Cardiac fibroblast (primary cell): ENCODE data around the gene PDCD11.

ENCODE experiments used
- DNase-seq, 2 donors: peaks; one replicate each; pipeline versions ENCODE4 v3.0.0 to v3.0.0-alpha.2; 2010; ENCODE audit warnings: low read depth in 2 of 2
- H3K4me3 ChIP-seq, 2 donors: replicated peaks in 1 of 2; 1 replicate in 1 of 2; 2 replicates in 1 of 2; pipeline ENCODE4 v1.5.1; 2011; ENCODE audit warnings: low read depth in 2 of 2, low read length in 2 of 2, mild to moderate bottlenecking in 2 of 2, moderate library complexity in 1 of 2
- TF ChIP-seq, protein P1 (sequence below): IDR thresholded peaks from one replicate; pipeline ENCODE4 v1.5.1; 2011; ENCODE audit warnings: low read depth, mild to moderate bottlenecking, low read length, inconsistent platforms

The PDCD11 gene

DNA sequence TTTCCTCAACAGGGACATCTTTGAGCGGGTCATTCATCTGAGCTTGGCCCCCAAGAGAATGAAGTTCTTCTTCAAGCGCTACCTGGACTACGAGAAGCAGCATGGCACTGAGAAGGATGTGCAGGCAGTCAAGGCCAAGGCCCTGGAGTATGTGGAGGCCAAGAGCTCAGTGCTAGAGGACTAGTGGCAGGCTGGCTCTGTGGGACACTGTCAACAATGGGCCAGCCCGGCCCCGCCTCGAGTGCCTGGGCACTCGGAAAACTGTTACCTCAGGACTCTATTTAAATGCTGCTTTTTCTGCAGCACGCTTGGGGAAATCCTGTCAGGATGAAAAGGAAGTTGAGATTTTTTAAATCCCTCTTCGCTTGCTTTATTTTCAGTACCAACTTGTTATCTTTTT is 48.9 kb downstream of the PDCD11 start:
- H3K4me3 ChIP-seq: no peak overlapping the region
- TF ChIP-seq, protein P1, sequence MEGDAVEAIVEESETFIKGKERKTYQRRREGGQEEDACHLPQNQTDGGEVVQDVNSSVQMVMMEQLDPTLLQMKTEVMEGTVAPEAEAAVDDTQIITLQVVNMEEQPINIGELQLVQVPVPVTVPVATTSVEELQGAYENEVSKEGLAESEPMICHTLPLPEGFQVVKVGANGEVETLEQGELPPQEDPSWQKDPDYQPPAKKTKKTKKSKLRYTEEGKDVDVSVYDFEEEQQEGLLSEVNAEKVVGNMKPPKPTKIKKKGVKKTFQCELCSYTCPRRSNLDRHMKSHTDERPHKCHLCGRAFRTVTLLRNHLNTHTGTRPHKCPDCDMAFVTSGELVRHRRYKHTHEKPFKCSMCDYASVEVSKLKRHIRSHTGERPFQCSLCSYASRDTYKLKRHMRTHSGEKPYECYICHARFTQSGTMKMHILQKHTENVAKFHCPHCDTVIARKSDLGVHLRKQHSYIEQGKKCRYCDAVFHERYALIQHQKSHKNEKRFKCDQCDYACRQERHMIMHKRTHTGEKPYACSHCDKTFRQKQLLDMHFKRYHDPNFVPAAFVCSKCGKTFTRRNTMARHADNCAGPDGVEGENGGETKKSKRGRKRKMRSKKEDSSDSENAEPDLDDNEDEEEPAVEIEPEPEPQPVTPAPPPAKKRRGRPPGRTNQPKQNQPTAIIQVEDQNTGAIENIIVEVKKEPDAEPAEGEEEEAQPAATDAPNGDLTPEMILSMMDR: no peak
- no peak for DNase-seq

- H3K4me3 ChIP-seq: no peak overlapping the region
- TF ChIP-seq, protein P1: no peak
- peak; percentile 69 to 94 for DNase-seq
Observed at GRCh38 chr10:103445767-103446567, 49.5 kb downstream of the PDCD11 start.

DNA sequence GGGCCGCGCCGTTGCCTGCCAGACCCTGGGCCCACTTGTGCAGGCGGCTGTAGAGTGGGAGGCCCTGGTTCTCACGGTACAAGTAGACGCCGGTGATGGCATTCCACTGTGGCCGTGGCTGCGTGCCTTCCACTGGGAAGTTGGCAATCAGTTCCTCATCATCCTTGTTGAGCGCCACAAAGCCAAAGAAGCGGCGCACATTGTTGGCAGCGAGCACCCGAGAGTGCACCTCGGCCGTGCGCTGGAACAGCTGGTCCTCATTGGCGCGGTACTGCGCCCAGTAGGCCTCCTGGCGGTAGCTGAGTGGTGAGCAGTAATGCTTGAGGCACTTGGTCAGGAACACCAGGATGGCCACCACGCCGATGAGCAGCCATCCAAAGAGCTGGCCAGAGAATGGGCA is 50.8 kb downstream of the PDCD11 start:
- no peak for DNase-seq
- TF ChIP-seq, protein P1: no peak
- no peak overlapping the region for H3K4me3 ChIP-seq

DNA sequence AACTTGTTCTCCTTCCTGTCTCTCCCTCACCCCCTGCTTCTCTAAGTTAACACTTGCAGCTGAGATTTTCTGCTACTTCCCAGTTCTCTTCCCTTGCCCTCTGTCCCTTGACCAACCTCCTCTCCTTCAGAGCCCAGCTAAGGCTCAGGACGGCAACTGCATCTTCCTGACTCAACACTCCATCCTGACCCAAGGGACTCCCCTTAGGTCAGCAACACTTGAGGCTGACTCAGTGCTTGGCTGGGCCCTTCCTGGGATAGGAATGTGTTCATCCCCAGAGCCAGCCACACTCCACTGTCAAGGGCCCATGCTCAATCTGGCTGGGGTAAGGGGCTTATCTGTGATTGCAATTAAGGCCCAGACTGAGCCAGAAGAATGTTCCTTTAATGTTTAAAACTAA is 52.3 kb downstream of the PDCD11 start:
- H3K4me3 ChIP-seq: peak overlapping the region in 1 of 2 donors; percentile 3
- DNase-seq: peak; percentile 90 to 94
- TF ChIP-seq, protein P1: no peak

DNA sequence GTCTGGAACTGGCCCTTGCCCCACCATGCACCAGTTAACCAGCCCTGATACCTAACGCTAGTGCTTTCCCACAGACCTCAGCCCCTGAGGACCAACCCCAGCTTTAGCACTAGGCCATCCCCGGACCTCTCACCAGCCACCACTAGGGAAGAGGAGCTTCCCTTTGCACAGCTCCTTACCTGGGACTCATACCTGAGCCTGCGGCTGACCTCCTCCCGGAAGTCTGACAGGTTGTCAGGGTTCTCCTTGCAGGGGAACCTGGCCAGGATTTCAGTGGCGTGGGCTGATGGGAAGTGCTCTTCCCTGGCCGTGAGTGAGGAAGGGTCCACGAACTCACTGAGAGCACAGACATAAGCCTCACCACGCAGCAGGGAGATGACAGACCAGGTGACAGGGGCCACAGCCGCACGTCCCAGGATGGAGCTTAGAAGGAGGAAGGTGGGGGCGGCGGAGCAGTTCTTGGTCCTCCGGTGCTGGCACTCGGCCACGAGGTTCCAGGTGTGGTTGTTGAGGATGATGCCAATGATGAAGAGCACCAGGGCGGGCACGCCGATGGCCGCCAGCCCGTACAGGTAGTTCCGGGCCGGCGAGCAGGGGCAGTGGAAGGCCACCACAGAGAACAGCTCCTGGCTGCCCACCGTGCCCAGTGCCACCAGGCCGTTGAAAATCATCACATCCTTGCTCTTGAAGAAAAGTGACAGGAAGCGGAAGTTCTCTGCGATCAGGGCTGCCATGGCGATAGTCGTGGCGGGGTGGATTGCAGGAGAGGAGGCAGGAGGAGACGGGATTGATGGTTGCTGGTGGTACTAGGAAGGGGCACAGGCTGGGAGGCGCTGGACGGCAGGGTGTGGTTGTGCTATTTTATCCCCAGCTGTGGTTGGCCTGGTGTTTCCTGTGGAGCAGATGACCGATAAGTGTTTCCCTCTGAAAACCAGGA is 53.0 kb downstream of the PDCD11 start:
- no peak for DNase-seq
- peak overlapping the region in 1 of 2 donors; percentile 85 for H3K4me3 ChIP-seq
- TF ChIP-seq, protein P1: no peak

DNA sequence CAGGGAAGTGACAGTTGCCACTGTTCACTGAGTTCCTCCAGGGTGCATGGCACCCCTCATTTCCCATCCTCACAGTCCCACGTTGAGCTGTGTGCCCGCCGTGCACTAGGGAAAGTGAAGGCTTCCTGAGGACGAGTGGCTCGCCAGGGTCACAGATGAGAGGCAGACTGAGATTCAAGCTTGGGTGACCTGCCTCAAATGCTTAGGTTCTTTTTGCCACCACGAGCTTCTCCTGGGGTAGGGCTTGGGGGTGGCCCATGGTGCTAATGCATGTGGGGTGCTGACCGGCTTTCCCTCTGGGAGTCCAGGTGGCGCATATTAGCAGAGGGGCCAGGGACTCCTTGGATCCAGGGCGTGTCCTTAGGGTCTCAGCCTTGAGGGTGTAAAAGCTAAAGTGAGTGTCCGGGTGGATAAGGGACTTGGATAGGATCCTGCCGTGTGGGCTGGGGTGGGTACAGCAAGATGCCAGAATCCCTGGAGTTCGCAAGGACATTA is 53.8 kb downstream of the PDCD11 start:
- TF ChIP-seq, protein P1: no peak
- H3K4me3 ChIP-seq: peak overlapping the region in 1 of 2 donors; percentile 85
- DNase-seq: no peak
